HepG2 (cell line): Measurements from ENCODE around the gene MAN1A1. TPM values are rescaled to one million over a fixed set of nuclear protein-coding genes. Genes with fewer than 3 reads are reported as not detected.

ENCODE experiments used
- ATF2 ChIP-seq: sonication (generic); formaldehyde crosslinking; IDR thresholded peaks from 2 replicates; pipeline ENCODE4 v1.4.0; 2020; ENCODE audit warnings: missing genetic modification reagents
- ATF5 ChIP-seq: sonication (generic); formaldehyde crosslinking; IDR thresholded peaks from 2 replicates; pipeline ENCODE4 v1.4.0; 2020; ENCODE audit warnings: mild to moderate bottlenecking, low read depth, missing genetic modification reagents
- CREM ChIP-seq, 2 experiments: sonication (generic) in 1 of 2; formaldehyde crosslinking in 1 of 2; IDR thresholded peaks; 2 replicates each; pipeline versions ENCODE4 v1.4.0 to v1.6.1; 2016 to 2020; ENCODE audit warnings: antibody characterized with exemption in 1 of 2, mild to moderate bottlenecking in 1 of 2, missing genetic modification reagents in 1 of 2
- ELF4 ChIP-seq: sonication (generic); formaldehyde crosslinking; IDR thresholded peaks from 2 replicates; pipeline ENCODE4 v1.5.0; 2020; ENCODE audit warnings: missing genetic modification reagents, mild to moderate bottlenecking, moderate library complexity, borderline replicate concordance
- ETV6 ChIP-seq: sonication (generic); formaldehyde crosslinking; conservative IDR thresholded peaks from 2 replicates; pipeline ENCODE4 v1.4.0; 2020; ENCODE audit warnings: missing genetic modification reagents
- GATA4 ChIP-seq: sonication (generic); IDR thresholded peaks from 2 replicates; pipeline ENCODE4 v1.6.1; 2016; ENCODE audit warnings: antibody characterized with exemption, low read depth, borderline replicate concordance
- HDAC2 ChIP-seq: sonication (generic); formaldehyde crosslinking; IDR thresholded peaks from 2 replicates; pipeline ENCODE4 v1.4.0; 2020; ENCODE audit warnings: missing genetic modification reagents
- ISL2 ChIP-seq: sonication (generic); formaldehyde crosslinking; IDR thresholded peaks from 2 replicates; pipeline ENCODE4 v1.5.0; 2020; ENCODE audit warnings: missing genetic modification reagents
- MBD4 ChIP-seq: IDR thresholded peaks from 2 replicates; pipeline ENCODE4 v1.6.1; 2012; ENCODE audit warnings: low read length, inconsistent platforms, borderline replicate concordance
- NFKBIZ ChIP-seq: IDR thresholded peaks from 2 replicates; pipeline ENCODE4 v1.6.1; 2018; ENCODE audit warnings: missing genetic modification reagents, missing compliant biosample characterization
- STAT6 ChIP-seq: sonication (generic); formaldehyde crosslinking; IDR thresholded peaks from 2 replicates; pipeline ENCODE4 v1.4.0; 2020; ENCODE audit warnings: missing genetic modification reagents, mild to moderate bottlenecking, borderline replicate concordance
- WIZ ChIP-seq: sonication (generic); formaldehyde crosslinking; IDR thresholded peaks from 2 replicates; pipeline ENCODE4 v1.5.1; 2020; ENCODE audit warnings: mild to moderate bottlenecking, missing genetic modification reagents
- ZGPAT ChIP-seq: IDR thresholded peaks from 2 replicates; pipeline ENCODE4 v1.6.1; 2016; ENCODE audit warnings: mild to moderate bottlenecking
- ZNF609 ChIP-seq: sonication (generic); formaldehyde crosslinking; IDR thresholded peaks from 2 replicates; pipeline ENCODE4 v1.4.0; 2020; ENCODE audit warnings: mild to moderate bottlenecking, missing genetic modification reagents, borderline replicate concordance
- ZNF777 ChIP-seq: sonication (generic); formaldehyde crosslinking; IDR thresholded peaks from 2 replicates; pipeline ENCODE4 v1.4.0; 2020; ENCODE audit warnings: missing genetic modification reagents
- polyA plus RNA-seq, 8 experiments: library from polyadenylated mRNA; depleted of rRNA in 3 of 8; stranded (reverse) in 7 of 8; unstranded in 1 of 8; fragments of >200 nt; fragmentation: Illumina TruSeq in 4 of 8; extraction: Trizol in 4 of 8; gene quantifications; 2 replicates each; pipeline versions ENCODE4 v1.2.1 to v1.2.3, GENCODE V29; 2011 to 2016; ENCODE audit warnings: low read depth in 4 of 8, missing spikeins in 1 of 8, mixed read lengths in 1 of 8; ENCODE audit not compliant: insufficient read depth in 1 of 8
- total RNA-seq, 5 experiments: library from RNA; depleted of rRNA; stranded (reverse); fragments of >200 nt; fragmentation: Illumina TruSeq; extraction: Trizol; gene quantifications; 2 replicates each; pipeline ENCODE4 v1.2.3, GENCODE V29; 2016; ENCODE audit warnings: low read depth in 1 of 5
- TF ChIP-seq, protein P1 (sequence below): sonication (generic); formaldehyde crosslinking; IDR thresholded peaks from 2 replicates; pipeline ENCODE4 v1.8.0; 2023; ENCODE audit warnings: mild to moderate bottlenecking, missing genetic modification reagents

The MAN1A1 gene
- total and polyA plus RNA-seq, 2 of the 13 experiments (the other 11 are each of a cell fraction or from before 2014, with no cell fraction given): 156 to 236 TPM

GRCh38 chr6:119129968-119130484 lies 219.5 kb downstream of the MAN1A1 start (continued):
- peak; percentile 96 for TF ChIP-seq ZGPAT (CRISPR knock-in tag)
- 0 out of 2 replicates have a peak, but pooled peaks have one; percentile 31 for TF ChIP-seq NFKBIZ (CRISPR knock-in tag)
- no peak for TF ChIP-seq WIZ (CRISPR knock-in tag)
- TF ChIP-seq ISL2: peak; percentile 93; the same call in 1 of the 2 replicates
- peak; percentile 54; the same call in 1 of the 2 replicates for TF ChIP-seq HDAC2
- TF ChIP-seq ETV6 (CRISPR knock-in tag): no peak
- TF ChIP-seq, protein P1, sequence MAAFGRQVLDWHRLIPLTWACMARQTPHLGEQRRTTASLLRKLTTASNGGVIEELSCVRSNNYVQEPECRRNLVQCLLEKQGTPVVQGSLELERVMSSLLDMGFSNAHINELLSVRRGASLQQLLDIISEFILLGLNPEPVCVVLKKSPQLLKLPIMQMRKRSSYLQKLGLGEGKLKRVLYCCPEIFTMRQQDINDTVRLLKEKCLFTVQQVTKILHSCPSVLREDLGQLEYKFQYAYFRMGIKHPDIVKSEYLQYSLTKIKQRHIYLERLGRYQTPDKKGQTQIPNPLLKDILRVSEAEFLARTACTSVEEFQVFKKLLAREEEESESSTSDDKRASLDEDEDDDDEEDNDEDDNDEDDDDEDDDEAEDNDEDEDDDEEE (CRISPR knock-in tag): no peak
- peak; percentile 98 for TF ChIP-seq ATF2 (CRISPR knock-in tag)
- TF ChIP-seq STAT6 (CRISPR knock-in tag): 0 out of 2 replicates have a peak, but pooled peaks have one; percentile 35
- peak; percentile 67; the same call in 1 of the 2 replicates for TF ChIP-seq MBD4
- TF ChIP-seq ELF4: 0 out of 2 replicates have a peak, but pooled peaks have one; percentile 57
- TF ChIP-seq ZNF609 (CRISPR knock-in tag): peak; percentile 79; the same call in 1 of the 2 replicates
- TF ChIP-seq CREM (IDR thresholded peaks at IDR 0.05): peak; percentile 78; the same call in 1 of the 2 replicates
- TF ChIP-seq CREM (CRISPR knock-in tag; IDR thresholded peaks at IDR 0.05): no peak
- TF ChIP-seq ZNF777 (CRISPR knock-in tag): no peak
- TF ChIP-seq ATF5: 0 out of 2 replicates have a peak, but pooled peaks have one; percentile 25
- peak; percentile 70; the same call in 1 of the 2 replicates for TF ChIP-seq GATA4
